K562 (cell line): ENCODE data around the gene PLD3.

Source experiments
- MXI1 ChIP-seq: IDR thresholded peaks from 2 replicates; pipeline ENCODE4 v1.6.1; 2011; ENCODE audit warnings: low read depth, mild to moderate bottlenecking, improper control_type of control experiment, low read length
- TF ChIP-seq, protein P1 (sequence below), 3 experiments: IDR thresholded peaks in 2 of 3; conservative IDR thresholded peaks in 1 of 3; 2 replicates each; pipeline ENCODE4 v1.5.1; 2011 to 2012; ENCODE audit warnings: low read length in 3 of 3, mild to moderate bottlenecking in 3 of 3, control low read depth in 2 of 3, improper control_type of control experiment in 1 of 3, inconsistent platforms in 1 of 3, low read depth in 1 of 3, mixed read lengths in 1 of 3, moderate library complexity in 1 of 3; ENCODE audit not compliant: insufficient read depth in 2 of 3

DNA sequence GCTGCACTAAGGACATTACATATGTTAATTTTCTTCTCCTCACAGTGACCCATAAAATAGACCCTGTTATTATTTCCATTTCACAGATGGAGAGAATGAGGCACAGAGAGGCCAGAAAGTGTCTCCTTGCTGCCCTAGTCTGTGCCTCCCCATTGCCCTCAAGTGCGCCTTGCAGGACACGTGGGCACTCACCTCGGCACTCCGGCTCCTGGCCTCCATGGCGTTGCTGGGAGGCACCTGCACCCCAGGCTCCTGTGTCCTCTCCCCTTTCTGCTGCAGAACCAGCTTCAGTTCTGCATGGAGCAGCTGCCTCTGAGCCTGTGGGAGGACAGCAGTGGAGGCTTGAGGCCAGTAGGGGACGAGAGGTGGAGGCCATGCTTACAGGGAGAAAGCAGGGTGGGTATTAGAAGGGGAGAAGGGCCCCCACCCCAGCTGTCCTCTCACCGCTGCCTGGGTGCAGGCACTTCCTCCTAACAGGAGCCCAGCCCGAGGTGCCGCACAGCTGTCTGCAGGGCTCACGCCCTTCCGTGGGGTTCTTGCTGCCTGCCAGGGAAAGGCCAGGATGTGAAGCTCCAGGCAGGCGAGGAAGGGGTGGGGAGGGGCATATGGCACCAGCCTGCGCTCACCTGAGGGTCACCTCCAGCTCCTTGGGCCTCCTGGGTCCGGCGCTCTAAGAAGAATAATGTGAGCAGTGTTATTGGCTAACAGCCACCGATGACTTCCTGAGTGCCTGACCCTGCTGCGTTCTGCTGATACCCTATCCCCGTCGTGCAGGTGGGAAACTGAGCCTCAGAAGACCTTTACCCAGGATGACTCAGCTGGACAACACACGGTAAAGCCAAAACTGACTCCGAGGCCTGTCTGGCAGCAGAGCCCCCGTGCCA lies 59.5 kb downstream of the PLD3 start:
- TF ChIP-seq MXI1 = no peak
- TF ChIP-seq, protein P1, sequence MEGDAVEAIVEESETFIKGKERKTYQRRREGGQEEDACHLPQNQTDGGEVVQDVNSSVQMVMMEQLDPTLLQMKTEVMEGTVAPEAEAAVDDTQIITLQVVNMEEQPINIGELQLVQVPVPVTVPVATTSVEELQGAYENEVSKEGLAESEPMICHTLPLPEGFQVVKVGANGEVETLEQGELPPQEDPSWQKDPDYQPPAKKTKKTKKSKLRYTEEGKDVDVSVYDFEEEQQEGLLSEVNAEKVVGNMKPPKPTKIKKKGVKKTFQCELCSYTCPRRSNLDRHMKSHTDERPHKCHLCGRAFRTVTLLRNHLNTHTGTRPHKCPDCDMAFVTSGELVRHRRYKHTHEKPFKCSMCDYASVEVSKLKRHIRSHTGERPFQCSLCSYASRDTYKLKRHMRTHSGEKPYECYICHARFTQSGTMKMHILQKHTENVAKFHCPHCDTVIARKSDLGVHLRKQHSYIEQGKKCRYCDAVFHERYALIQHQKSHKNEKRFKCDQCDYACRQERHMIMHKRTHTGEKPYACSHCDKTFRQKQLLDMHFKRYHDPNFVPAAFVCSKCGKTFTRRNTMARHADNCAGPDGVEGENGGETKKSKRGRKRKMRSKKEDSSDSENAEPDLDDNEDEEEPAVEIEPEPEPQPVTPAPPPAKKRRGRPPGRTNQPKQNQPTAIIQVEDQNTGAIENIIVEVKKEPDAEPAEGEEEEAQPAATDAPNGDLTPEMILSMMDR (IDR thresholded peaks at IDR 0.05 in 2 of 3, conservative IDR thresholded peaks at IDR 0.05 in 1 of 3; ENCODE audit: insufficient read depth in 2 of 3, low read depth in 1 of 3, low read length in 3 of 3) = no peak
